GM19455 (cell line): ENCODE measurements around the gene IL11.
"Not testable (repeated sequence)": the region's sequence is repeated elsewhere in the genome, so short reads cannot be mapped to it uniquely, and the experiment has no call there.

Source experiments
- ATAC-seq: cut with Tn5 transposase; IDR thresholded peaks from one replicate; pipeline ENCODE4 v1.9.1; 2021; ENCODE audit not compliant: unreplicated experiment

The IL11 gene

DNA sequence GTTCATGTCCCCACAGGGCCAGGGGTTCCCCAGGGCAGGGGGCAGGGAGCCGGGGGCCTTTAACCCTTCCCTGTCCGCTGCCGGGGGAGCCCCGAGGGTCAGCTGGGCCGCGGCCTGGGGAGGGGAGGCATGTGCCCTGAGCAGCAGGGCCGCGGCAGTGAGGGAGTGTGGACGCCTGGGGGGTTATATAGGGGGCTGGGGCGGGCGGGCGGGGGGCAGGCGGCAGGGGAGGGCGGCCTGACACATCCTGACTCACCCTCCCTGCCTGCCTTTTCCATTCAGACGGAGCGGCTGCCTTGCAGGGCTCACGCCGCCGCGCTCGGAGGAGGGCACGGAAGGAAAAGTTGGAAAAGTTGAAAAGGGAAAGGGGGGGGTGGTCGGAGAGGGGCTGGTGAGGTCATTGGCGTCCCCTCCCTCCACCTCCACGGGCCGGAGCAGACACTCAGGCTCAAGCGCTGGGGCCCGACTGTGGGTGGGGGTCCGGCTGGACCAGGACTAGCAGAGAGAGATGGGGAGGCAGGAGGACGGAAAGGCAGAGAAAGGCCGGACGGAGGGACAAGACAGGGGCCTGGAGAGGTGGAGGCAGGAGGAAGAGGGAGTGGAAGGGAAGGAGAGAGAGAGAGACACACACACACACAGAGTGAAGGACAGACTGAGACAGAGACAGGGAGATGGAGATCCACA is at the start of gene IL11:
TSS of gene IL11 (minus strand) at position 159 of the 684 bp plus-strand sequence. CDS start at position 6, 153 bp downstream.
- ATAC-seq, result no peak

DNA sequence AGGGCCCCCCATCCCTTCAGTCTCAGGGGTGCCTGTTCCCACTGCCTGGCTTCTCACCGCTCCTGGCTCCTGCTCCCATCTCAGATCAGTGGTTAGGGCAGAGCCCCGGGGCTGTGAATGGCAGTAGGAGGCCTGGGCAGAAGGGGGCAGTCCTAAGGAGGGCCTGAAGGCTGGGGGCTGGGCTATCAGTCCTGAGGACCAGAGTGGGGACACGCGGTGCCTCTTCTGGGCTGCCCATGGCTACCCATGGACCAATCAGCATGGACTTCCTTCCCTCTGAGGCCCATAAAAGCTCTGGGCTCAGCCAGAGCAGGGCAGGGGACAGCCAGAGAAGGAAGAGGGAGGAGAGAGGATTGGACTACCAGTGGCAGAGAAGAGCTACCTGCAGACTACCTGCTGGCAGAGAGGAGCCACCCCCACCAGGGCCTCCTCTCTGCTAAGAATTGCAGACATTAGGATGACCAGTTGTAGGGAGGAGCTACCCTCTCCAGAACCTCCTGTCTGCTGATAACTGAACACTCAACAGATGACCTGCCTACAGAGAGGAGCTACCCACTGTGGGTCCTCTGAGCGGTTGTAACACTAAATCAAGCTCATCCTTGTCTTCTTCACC is 49.5 kb upstream of the IL11 start:
- no peak for ATAC-seq

DNA sequence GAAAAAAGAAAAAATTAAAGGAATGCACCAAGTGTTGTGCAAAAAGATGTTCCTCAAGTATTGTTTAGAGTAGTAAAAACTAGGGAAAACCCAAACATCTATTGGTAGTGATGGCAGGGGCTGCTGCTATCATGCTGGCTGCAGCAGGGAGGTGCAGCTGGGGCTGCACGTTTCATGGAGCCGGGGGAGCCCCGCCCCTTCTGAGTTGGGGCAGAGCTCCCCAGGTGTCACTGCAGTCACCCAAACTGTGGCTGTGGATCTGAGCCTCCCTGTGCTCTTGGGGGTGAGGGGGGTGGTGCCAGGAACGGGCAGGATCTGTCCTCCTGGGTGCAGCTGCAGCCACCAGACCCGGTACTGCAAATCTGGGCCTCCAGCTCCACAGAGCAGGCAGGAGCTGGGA is 48.8 kb upstream of the IL11 start:
- ATAC-seq, result no peak

DNA sequence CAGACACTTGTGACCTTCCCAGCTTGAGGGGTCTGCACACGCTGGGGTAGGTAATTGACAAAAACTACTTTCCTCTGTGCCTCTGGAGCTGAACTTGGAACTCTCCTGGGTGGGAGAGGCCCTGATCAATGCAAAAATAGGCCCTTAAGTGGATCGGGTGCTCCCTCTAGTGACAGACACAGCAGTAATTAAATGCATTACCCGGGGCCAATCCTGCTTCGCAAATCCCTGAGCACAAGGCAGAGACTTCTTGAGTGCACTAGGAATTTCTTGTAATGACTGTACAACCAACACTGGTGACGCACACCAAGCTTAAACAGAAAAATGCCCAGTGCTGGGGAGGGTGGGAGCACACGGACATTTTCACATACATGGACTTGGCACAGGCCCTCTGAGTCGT is 47.9 kb upstream of the IL11 start:
- ATAC-seq, result no peak

DNA sequence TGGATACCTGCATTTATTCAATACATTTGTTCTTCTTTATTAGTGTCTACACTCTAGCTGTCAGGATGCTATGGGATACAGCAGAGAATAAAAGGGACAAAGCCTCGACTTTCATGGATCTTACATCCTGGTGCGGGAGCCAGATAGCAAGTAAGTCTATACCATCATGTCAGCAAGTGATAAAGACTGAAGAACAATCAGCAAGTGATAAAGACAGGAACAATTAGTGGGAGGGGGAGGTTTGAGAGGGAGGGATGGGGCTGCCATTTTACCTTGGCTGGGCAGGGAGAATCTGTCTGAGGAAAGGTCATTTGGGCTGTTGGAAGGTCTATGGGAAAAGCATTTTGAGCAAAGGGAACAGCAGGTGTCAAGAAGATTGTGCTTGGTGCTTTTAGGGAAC is 39.9 kb upstream of the IL11 start:
- ATAC-seq, result no peak

DNA sequence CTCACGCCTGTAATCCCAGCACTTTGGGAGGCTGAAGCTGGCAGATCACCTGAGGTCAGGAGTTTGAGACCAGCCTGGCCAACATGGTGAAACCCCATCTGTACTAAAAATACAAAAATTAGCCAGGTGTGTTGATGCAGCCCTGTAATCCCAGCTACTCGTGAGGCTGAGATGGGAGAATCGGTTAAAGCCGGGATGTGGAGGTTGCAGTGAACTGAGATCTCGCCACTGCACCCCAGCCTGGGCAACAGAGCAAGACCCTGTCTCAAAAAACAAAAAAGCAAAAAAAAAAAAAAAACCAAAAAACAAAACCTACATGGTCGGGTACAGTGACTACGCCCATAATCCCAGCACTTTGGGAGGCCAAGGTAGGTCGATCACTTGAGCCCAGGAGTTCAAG is 38.9 kb upstream of the IL11 start:
- not testable (repeated sequence) for ATAC-seq

DNA sequence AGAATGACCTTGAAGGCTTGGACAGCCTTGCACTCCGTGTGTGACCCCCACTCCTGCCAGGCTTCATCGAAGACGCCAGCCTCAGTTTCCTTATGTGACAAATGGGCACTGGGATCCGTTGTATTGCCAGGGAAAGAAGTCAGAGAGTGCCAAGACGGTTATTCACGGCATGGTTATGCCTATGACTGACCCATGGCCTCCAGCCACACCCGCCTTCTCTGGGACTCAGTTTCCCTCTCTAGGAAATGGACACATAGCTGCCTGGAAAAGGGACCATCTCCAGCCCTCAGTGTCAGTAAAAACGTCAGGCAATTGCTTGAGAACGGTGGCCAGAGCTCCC is 38.2 kb upstream of the IL11 start:
- no peak for ATAC-seq

DNA sequence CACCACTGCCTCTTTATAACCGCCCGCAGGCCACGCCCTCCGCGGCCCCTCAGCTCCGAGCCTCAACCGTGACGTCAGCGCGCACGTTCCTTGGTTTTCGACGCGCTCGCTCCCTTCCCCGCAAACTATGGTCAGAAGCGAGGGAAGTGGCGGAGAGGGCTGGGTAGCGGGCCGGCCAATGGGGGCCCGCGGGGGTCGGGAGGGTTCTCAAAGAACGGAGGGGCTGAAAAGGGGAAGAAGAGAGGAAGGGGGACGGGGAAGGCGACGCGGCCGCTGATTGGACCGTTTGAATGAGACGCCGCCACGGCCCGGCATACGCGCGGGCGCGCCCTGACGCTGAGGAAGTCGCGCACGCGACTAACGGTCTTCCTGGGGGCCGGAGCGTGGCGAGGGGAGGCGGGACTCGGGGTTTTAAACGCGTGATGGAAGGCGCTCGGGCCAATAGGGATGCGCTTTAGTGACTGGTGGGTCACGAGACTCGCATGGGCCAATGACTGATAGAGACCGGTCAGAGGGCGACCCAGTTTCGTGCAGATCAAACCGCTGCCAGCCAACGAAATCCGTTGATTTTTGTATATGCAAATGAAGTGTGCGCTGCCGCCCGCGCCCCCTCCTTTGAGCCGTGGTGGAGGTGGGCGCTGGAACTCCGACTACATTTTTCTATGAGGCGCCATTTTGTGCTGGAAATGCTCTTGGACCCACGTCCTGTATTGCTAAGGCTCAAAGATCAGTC is 37.7 kb upstream of the IL11 start:
- ATAC-seq, result peak; percentile 80

DNA sequence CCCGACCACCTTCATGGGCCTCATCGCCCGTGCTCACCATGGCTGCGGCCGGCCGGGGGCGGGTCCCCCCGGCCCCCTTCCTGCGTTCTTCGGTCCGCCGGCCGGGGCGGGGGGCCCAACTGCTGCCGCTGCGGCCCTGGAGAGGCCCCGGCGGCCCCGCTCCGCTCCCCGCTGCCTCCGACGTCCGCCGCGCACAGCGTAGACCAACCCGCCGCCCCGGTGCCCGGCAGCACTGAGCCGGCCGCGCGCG is 37.2 kb upstream of the IL11 start, which contains the start of gene UBE2S:
TSS of gene UBE2S (minus strand) at position 239 of the 250 bp plus-strand sequence. CDS start at position 40, 199 bp downstream.
- ATAC-seq, result not testable (repeated sequence)

DNA sequence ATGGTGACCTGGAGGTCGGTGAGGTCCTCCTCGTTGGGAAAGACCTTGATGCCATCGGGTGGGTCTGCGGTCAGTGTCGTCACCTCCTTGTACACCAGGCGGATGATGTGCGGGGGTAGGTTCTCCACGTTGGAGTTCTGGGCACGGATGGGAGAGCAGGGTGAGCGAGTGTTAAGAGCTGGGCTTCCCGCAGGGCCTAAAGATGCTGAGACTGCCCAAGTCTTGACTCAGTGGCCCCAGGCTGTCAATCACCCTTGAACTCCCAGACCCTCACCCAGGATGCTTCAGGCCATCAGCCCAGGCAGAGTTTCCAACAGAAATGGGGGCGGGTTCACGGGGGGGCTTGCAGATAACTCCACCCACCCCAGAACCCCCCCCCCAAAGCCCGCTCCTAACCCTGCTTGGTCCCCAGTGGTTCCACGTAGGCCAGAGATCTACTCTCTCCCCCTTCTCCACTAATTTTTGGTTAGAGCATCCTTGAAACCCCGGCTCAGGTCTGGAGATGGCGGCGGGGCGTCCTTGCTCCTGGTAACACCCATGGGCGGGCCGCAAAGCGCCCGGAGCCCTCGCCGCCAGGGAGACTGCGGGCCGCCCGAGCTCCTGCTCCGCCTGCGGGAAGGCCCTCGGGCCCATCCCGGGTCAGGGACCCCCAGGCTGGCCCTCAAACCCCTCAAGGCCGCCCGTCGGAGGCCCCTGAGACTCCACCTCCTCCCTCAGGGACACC is 36.7 kb upstream of the IL11 start:
- ATAC-seq, result peak; percentile 5

DNA sequence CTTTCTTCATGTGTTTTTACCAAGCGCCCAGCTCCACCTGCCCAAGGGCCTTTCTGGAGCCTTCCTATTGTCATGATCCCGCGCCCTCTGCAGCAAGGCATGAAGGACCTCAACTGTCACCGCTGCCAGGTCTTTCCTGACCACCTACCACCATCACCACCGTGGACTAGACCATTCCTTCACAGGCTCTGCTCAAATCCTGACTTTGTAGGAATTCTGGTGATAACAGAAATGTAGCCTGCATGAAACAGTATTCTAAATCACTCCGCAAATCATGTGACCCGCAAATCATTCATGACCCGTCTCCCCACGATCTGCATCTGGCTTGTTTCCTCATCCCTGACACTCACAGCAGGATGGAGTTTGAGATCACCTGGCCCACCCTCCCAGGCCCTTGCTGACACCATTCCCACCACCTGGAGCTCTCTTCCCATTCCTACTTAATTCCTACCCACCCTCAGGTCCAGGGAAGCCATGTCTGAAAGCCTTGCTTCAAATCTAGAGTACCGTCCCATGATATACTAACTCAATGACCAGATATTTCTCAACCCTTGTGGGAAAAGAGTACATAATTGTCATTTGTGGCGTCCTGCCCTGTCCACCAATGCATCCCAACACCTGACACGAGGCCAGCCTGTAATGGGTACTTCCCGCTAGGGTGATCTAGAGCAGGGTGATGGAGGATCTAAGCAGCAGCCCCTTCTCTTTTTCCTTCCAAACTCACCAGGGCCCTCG is 36.0 kb upstream of the IL11 start:
- no peak for ATAC-seq

DNA sequence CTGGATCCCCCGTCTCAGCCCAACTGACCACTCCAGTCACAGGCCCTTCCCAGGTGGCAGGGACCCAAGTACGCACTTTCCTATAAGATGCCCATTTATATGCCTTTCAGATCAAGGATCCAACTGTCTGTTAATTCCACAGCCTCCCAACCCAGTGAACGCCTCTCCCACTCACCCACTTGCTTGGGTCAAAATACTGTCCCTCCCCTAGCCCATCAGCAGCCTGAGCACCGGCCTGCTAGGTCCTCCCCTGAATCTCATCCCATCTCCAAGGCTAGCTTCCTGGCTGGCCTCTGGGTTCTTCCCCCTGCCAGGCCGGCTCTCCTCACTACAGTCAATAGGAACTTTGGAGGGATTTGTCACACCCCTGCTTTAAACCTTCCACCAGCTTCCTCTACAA is 35.4 kb upstream of the IL11 start:
- no peak for ATAC-seq

DNA sequence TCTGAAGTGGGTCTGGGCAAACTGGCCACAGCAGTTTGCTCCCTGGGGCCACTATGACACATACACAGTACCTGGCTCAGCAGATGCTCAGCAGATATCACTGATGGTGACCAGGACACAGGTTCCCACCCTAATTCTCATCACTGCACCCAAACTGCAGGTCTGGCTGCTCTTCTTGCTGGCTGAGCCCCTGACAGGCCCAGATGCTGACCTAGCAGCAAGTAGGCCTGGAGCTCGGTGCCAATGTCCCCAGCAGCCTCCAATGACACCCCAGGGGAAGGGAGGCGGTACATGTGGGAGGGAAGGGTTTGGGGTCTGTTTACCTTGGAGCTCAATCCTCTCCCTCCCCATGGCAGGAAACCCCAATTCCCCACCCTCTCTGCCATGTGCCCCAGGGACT is 32.2 kb upstream of the IL11 start:
- no peak for ATAC-seq

DNA sequence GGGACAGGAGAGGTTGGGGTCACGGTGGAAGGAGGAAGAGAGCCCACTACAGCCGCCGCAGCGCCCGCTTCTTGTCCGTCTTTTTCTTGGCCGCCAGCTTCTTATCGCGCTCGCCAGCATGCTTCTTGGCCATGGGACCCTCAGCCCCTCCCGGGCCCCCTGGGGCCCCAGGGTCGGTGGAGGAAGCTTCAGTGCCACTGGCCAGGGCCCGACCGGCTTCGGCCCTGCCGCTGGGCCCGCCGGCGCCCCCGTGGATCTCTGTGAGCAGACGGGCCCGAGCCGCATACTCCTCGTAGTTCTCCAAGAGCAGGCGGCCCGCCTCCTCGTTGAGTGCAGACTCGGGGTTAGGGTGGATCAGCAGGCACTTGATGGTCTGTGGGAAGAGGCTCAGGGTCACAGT is 31.1 kb upstream of the IL11 start:
- not testable (repeated sequence) for ATAC-seq

DNA sequence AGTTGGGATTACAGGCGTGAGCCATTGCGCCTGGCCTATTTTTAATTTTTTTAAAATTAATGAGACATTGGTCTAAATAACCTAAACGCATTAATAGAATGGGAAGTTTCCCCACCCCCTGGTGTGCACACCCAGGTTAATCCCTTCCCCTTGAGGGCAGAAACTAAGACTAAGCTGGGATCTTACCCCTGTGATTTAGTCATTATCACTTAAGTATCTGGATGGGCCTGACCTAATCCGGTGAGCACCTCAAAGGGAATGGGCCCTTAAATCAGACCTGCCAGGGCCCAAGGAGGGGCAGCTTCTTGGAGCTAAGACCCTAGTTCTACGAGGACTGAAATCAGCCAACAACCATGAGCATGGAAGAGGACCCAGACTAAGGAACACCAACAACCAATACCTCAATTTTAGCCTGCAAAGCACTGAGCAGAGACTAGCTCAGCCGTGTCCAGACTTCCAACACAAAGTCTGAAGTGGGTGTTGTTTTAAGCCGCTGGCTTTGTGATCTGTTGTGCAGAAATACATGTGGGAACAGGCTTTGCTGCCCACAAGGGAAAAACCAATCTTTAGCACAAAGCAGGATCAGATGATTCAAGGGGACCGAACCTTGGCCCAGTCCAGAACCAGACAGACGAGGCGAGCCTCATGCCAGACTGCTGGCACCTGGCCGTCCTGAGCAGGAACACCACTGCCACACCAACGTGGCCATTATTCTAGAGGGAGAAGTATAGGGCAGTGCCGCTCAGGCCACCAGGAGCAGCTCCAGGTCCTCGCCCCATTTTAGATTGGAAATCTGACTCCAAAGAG is 30.2 kb upstream of the IL11 start:
- ATAC-seq, result no peak

DNA sequence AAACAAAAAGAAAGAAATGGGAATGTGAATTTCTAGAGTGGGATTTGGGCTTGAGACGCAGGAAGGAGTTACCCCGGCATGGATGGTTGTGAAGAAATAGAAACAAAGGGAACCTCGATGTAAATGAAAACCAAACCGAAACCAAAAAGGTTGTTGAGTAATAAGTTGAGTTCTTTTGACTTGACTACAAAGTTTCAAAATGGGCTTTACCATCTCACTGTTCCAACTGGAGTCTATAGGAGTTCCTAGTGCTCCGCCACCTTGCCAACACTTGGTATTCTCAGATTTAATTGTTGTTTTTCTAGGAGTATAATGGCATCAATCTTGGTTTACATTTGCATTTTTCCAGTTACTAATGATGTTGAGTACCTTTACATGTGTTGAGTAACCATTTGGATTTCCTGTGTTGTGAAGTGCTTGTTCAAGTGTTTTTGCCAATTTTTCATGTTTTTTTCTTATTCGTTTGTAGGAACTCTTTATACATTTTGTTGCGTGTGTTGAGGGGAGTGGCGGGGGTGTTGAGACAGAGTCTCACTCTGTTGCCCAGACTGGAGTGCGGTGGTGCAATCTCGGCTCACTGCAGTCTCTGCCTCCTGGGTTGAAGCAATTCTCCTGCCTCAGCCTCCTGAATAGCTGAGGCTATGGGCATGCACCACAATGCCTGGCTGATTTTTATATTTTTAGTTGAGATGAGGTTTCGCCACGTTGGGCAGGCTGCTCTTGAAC is 28.1 kb upstream of the IL11 start:
- no peak for ATAC-seq

DNA sequence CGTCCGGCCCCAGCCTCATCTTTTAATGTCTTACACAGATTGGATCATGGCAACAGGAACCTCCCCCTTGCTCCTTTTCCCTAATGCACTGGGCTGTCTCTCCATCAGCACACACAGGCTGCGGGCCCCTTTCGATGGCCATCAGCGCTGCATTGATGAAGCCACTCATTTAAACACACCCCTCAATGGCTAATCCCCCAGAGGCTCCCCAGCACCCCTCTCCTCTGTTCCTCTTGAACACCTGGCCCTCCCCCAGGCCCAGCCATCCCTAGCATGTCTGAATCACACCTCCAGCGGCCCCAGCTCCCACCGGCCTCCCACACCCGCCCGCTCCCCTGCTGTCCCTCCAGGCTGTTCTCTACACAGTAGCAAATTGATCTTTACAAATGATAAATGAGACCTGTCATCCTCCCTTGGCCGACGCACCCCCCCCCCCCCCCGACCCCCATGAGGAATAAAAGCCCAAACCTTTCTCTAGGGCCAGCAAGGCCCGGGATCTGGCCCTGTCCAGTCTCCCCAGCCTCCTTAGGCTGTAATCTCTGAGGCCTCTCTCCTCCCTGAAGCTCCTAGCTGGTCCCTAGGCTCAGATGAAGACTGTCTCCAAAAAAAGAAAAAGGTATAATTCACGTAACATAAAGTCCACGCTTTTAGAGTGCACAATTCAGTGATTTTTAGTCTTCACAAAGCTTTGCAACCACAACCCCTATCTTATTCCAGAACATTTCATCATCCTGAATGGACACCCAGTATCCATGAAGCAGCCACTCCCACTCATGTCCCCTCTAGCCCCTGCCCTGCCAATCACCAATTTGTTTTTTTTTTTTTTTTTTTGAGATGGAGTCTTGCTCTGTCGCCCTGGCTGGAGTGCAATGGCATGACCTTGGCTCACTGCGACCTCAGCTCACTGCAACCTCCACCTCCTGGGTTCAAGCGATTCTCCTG is 22.8 kb upstream of the IL11 start:
- ATAC-seq, result no peak
